Limb (tissue), 2 donors: Measurements from ENCODE around the gene GARNL3.

Experiments used
- DNase-seq, 2 donors: peaks; one replicate each; pipeline ENCODE4 v3.0.0-alpha.2; 2016; ENCODE audit errors: extremely low spot score in 2 of 2

The GARNL3 gene, protein sequence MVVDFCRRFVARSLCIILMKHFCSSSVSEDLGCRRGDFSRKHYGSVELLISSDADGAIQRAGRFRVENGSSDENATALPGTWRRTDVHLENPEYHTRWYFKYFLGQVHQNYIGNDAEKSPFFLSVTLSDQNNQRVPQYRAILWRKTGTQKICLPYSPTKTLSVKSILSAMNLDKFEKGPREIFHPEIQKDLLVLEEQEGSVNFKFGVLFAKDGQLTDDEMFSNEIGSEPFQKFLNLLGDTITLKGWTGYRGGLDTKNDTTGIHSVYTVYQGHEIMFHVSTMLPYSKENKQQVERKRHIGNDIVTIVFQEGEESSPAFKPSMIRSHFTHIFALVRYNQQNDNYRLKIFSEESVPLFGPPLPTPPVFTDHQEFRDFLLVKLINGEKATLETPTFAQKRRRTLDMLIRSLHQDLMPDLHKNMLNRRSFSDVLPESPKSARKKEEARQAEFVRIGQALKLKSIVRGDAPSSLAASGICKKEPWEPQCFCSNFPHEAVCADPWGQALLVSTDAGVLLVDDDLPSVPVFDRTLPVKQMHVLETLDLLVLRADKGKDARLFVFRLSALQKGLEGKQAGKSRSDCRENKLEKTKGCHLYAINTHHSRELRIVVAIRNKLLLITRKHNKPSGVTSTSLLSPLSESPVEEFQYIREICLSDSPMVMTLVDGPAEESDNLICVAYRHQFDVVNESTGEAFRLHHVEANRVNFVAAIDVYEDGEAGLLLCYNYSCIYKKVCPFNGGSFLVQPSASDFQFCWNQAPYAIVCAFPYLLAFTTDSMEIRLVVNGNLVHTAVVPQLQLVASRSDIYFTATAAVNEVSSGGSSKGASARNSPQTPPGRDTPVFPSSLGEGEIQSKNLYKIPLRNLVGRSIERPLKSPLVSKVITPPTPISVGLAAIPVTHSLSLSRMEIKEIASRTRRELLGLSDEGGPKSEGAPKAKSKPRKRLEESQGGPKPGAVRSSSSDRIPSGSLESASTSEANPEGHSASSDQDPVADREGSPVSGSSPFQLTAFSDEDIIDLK

DNA sequence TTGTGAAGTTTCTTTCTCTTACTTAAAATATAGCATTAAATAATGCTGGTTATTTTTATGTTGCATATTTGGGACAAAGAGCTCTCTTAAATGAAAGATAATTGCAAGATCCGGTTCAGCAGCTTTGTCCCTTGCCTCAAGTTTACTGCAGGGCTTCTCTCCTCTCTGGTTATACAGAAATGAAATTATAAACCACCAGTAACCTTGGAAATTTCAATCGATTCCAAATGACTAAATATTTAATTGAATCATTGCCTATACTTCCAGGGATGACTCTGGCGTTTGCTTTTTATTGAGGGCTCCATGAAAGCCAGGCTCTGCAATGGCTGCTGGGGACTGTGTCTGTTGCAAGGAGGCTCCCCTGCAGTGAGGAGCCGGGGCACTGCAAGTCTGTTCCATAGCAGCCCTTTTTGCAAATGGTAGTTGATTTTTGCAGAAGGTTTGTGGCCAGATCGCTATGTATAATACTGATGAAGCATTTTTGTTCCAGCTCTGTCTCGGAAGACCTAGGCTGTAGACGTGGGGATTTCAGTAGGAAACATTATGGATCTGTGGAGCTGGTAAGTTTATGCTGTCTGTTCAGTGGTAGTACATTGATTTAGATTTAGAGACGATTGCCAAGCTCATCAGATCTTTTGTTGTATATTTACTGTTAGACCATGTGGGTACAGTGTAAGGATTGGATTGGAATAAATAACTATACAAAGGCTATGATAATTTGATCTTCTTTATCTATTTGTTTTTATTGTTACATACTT lies at the start of gene GARNL3:
Gene GARNL3 (plus strand): TSS at position 313 of the 758 bp plus-strand sequence. CDS start 104 bp downstream, at position 417.
- DNase-seq = peak in 1 of 2 donors; percentile 44

- no peak for DNase-seq
Observed at GRCh38 chr9:127215268-127216209, 49.0 kb upstream of the GARNL3 start.

DNA sequence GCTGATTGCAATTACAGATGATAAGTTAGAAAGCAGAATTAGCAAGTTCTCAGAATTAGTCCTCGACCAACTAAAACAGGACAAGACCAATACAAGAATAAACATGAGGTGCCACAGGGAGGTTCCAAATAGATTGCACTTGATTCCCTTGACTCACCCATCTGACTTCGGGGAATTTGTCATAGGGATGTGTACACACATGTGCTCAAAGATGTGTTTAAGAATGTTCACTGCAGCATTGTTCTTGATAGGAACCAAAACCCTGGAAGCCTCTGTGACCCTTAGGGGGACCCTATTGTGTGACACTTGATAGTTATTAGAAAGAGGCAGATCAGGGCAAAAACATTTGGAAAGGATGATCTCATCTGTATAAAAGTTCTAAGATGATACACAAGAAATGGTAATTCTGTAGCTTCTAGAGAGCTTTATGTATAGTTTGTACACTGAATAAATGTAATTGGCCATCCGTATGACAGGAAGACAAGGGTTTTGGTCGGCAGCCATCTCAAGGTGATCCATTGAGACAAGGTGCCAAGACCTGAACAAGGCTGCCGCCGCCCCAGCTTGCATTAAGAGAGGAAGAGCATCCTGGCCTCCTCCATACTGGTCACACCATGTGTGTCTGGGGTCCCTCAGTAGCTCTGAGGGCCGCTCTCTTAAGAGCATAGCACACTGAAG lies 48.2 kb upstream of the GARNL3 start:
- no peak for DNase-seq

DNA sequence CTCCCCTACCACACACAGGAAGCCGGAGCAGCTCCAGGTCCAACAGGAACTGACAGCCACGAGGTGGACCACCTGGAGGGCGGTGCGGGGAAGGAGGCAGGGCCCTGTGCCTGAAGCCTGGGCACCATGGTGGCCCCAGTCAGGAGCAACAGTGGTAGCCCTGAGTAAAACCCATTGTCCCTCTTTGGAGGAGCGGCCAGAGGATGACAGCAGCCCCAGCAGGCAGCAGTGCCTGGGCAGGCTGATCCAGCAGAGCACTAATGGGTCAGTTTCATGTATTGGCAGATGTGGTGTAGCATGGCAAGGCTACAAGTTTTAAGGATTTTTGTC lies 47.7 kb upstream of the GARNL3 start:
- no peak for DNase-seq

GRCh38 chr9:127218818-127219217 lies 45.8 kb upstream of the GARNL3 start:
- DNase-seq = no peak

DNA sequence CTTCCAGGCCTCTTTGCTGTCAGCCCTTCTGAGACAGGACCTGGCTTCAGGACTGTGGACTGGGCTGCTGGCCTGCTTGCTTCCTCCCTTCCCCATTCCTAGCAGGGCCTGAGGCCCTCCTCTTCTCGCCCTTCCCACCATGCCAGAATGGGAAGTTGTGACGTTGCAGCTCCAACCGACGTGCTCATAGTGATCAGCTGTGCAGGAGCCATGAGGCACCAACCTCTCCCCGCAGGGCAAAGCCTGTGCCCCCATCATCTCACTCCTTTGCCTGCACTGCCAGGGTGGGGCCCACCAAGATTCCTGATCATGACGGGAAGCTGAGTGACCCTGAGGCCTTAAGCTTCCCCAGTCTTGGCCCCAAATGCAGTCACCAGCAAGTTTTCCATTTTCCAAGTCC lies 45.1 kb upstream of the GARNL3 start:
- no peak for DNase-seq

DNA sequence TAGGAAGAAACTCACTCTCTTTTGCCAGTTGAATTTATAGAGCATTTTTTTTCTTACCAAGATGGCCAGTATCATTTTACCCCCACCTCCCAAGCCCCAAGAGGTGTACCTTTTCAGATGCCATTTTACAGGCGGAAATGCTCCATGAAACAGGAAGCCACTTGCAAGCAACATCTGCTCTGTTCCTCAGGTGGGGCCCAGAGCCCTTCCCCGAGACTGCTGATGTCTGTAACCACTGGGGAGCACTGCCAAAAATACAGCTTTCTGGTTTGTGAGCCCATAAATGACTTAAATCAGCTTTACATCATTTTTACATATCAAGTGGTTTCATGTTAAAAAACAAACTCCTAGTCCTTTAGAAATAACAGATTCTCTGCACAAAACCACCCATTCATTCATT lies 42.9 kb upstream of the GARNL3 start:
- DNase-seq = no peak

- DNase-seq = no peak
Observed at GRCh38 chr9:127222388-127223095, 42.0 kb upstream of the GARNL3 start.

- no peak for DNase-seq
Observed at GRCh38 chr9:127223266-127223665, 41.3 kb upstream of the GARNL3 start.

DNA sequence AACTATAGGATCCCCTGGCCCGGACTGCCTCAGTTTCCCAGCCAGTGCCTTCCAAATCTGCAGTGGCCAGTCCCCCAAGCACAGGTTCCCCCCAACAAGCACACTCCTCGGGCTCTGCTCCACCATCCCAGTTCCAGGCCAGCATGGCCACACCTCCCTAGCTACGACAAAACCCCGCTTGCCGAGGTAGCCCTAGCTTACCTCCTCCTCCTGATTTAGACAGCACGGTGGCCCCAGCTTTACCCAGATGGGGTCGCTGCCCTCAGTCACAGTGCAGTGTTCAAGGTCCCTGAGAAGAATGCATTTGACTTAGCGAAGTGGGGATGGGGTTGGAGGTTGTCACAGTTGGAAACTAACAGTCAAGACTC lies 40.8 kb upstream of the GARNL3 start:
- DNase-seq = no peak

GRCh38 chr9:127224178-127224882 lies 40.2 kb upstream of the GARNL3 start:
- DNase-seq = peak; percentile 79 to 94

GRCh38 chr9:127224883-127225739 lies 39.5 kb upstream of the GARNL3 start:
- peak; percentile 98 to 100 for DNase-seq

DNA sequence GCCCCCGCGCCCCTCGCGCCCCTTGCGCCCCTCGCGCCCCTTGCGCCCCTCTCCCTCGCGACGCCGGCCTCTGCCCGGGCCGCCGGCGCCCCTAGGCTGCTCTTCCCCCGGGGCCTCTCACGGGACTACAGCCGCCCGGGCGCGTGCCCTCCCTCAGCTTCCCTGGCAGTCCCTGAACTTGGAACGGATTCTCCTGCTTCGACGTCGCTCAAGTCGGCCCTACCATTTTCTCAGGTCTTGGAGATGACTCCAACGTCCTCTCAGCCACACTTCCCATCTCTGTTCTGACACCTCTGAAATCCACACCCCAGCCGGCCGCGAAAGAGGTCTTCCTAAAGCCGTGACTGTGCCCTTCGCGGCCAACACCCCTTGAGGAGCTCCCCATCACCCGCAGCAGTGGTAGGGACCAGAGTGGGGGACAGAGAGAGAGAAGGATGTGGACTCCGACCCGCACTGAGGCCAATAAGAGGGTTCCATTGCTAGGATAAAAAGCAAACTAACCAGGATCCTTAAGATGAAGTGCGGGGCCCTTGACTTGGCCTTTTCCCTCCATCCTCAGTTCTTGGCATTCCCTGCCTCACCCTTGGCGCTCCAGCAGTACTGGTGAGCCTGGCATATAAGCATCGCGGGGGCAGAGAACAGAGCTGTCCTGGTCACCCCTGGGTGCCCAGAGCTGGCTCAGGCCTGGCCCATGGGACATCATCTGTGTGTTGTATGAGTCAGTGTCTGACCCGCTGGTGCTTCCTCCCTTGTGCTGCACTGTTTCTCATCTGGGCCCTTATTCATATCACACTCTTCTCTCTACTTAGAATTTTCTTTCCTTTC lies 38.6 kb upstream of the GARNL3 start:
- no peak for DNase-seq

- no peak for DNase-seq
Observed at GRCh38 chr9:127229691-127230417, 34.7 kb upstream of the GARNL3 start.

DNA sequence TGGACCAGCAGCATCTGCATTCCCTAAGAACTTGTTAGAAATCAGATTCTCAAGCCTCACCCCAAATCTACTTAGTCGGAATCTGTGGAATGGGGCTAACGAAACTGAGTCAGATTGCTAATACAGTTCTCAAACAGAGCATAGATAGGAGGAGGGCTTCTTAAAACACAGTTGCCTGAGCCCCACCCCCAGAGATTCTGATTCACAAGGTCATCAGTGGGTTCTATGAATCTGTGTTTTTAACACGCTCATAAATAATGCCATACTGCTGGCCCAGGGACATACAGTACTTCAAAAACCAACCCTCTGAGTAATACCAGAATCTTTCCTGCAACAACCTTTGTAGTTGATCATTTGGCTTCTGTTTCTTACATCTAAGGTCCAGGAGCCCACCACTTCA lies 32.9 kb upstream of the GARNL3 start:
- DNase-seq = no peak
